NCI-H774 (cell line): ENCODE data around the gene TMEM120A.

Experiments
- DNase-seq: peaks from one replicate; lab custom pipeline; 2025; lab: John Stamatoyannopoulos, UW

The TMEM120A gene

GRCh38 chr7:75995052-75995471 lies 667 bp upstream of the TMEM120A start:
- DNase-seq = no peak

- no peak for DNase-seq
Observed at GRCh38 chr7:75993689-75994387, 557 bp downstream of the TMEM120A start.

- no peak for DNase-seq
Observed at GRCh38 chr7:75992083-75992755, 2.2 kb downstream of the TMEM120A start.

- DNase-seq = no peak
Observed at GRCh38 chr7:75991531-75992082, 2.8 kb downstream of the TMEM120A start.

- no peak for DNase-seq
Observed at GRCh38 chr7:75989500-75990388, 4.7 kb downstream of the TMEM120A start.

GRCh38 chr7:75988568-75989499 lies 5.6 kb downstream of the TMEM120A start:
- no peak for DNase-seq

- no peak for DNase-seq
Observed at GRCh38 chr7:75987805-75988567, 6.4 kb downstream of the TMEM120A start.

- no peak for DNase-seq
Observed at GRCh38 chr7:75987026-75987804, 7.2 kb downstream of the TMEM120A start.

- DNase-seq = no peak
Observed at GRCh38 chr7:75986147-75986781, 8.1 kb downstream of the TMEM120A start.

- no peak for DNase-seq
Observed at GRCh38 chr7:75985518-75986146, 8.8 kb downstream of the TMEM120A start.

GRCh38 chr7:75985009-75985517 lies 9.3 kb downstream of the TMEM120A start:
- no peak for DNase-seq

- no peak for DNase-seq
Observed at GRCh38 chr7:75984130-75985008, 10.0 kb downstream of the TMEM120A start.

GRCh38 chr7:75983471-75984129 lies 10.8 kb downstream of the TMEM120A start:
- DNase-seq = no peak

- no peak for DNase-seq
Observed at GRCh38 chr7:75982306-75983064, 11.9 kb downstream of the TMEM120A start.

GRCh38 chr7:75981453-75982305 lies 12.7 kb downstream of the TMEM120A start:
- DNase-seq = no peak

GRCh38 chr7:75981203-75981452 lies 13.3 kb downstream of the TMEM120A start:
- no peak for DNase-seq
